AG04450 (cell line): Measurements from ENCODE around the gene OR10J4. TPM values are rescaled to one million over a fixed set of nuclear protein-coding genes. Genes with fewer than 3 reads are reported as not detected.

Source experiments
- CTCF ChIA-PET: fragments of 300-600, 350-600 bp; formaldehyde crosslinking; extraction: SDS; loops from one replicate; lab custom pipeline; 2022; ENCODE audit warnings: antibody characterized with exemption, inconsistent platforms; lab: Charles Lee
- POLR2A ChIA-PET: fragments of 350-600 bp; formaldehyde crosslinking; extraction: SDS; loops from one replicate; lab custom pipeline; 2021; ENCODE audit warnings: antibody characterized with exemption, inconsistent platforms; lab: Yijun Ruan, JAX
- DNase-seq: peaks from one replicate; pipeline ENCODE4 v3.0.0-alpha.2; 2011; ENCODE audit warnings: low read depth, low spot score
- H3K27ac ChIP-seq: one replicate; pipeline ENCODE4 v1.5.1; 2012; ENCODE audit warnings: low read depth, low read length, control low read depth
- H3K27me3 ChIP-seq: one replicate; pipeline ENCODE4 v1.6.0; 2012; ENCODE audit warnings: low read length; ENCODE audit not compliant: control insufficient read depth, insufficient read depth
- H3K4me3 ChIP-seq: 2 replicates; pipeline ENCODE4 v1.5.1; 2011; ENCODE audit warnings: mild to moderate bottlenecking, low read depth, low read length, control low read depth
- H3K9me3 ChIP-seq: 2 replicates; pipeline ENCODE4 v1.5.1; 2012; ENCODE audit warnings: low read length; ENCODE audit not compliant: control insufficient read depth, insufficient read depth
- CTCF ChIP-seq: IDR thresholded peaks from 2 replicates; pipeline ENCODE4 v1.5.1; 2011; ENCODE audit warnings: low read depth, low read length, control low read depth, inconsistent platforms
- polyA minus RNA-seq: library from RNA; depleted of rRNA, polyadenylated mRNA; stranded (reverse); fragments of >200 nt; gene quantifications from 2 replicates; pipeline ENCODE4 v1.2.3, GENCODE V29; 2011; rRNA and poly(A)+ RNA removed
- polyA plus RNA-seq: library from polyadenylated mRNA; depleted of rRNA; stranded (reverse); fragments of >200 nt; gene quantifications from 2 replicates; pipeline ENCODE4 v1.2.3, GENCODE V29; 2011; rRNA removed

Gene OR10J4
- polyA plus RNA-seq (not detected in 2 replicates), polyA minus RNA-seq (not detected in 2 replicates)

- no peak within 1 kb of the TSS for H3K27ac ChIP-seq
- DNase-seq, result no peak
- H3K27me3 ChIP-seq, result no peaks in the 10 kb centered on the region
- TF ChIP-seq CTCF, result no peak
- POLR2A ChIA-PET, result no interaction called here
- H3K4me3 ChIP-seq, result no peak within 1 kb of the TSS
- H3K9me3 ChIP-seq, result peaks cover 3% of the 10 kb centered on the region; the same call in 1 of the 2 replicates
- CTCF ChIA-PET, result no interaction called here
Observed at GRCh38 chr1:159431904-159432303, at the start of gene OR10J4. Gene OR10J4 (plus strand): TSS chr1:159432204.

- Histone ChIP-seq H3K27ac (no peak overlapping the region), H3K4me3 (no peak overlapping the region), H3K27me3 (no peaks in the 10 kb centered on the region), H3K9me3 (peaks cover 3% of the 10 kb centered on the region; the same call in 1 of the 2 replicates)
- ChIA-PET POLR2A (no interaction called here), CTCF (no interaction called here)
- TF ChIP-seq CTCF, result no peak
- no peak for DNase-seq
Observed at GRCh38 chr1:159406821-159407220, 25.2 kb upstream of the OR10J4 start.

- TF ChIP-seq CTCF, result no peak
- ChIA-PET CTCF (no interaction called here), POLR2A (no interaction called here)
- no peak for DNase-seq
- peaks cover 3% of the 10 kb centered on the region; the same call in 1 of the 2 replicates for H3K9me3 ChIP-seq
- H3K4me3 ChIP-seq, result no peak overlapping the region
- no peaks in the 10 kb centered on the region for H3K27me3 ChIP-seq
- H3K27ac ChIP-seq, result no peak overlapping the region
Observed at GRCh38 chr1:159408862-159409400, 23.1 kb upstream of the OR10J4 start.

GRCh38 chr1:159421821-159422220 lies 10.2 kb upstream of the OR10J4 start:
- Histone ChIP-seq H3K4me3 (no peak overlapping the region), H3K27ac (no peak overlapping the region), H3K27me3 (no peaks in the 10 kb centered on the region), H3K9me3 (peaks cover 16% of the 10 kb centered on the region; the same call in 1 of the 2 replicates)
- CTCF ChIA-PET, result no interaction called here
- TF ChIP-seq CTCF, result no peak
- DNase-seq, result no peak
- POLR2A ChIA-PET, result no interaction called here

- no peaks in the 10 kb centered on the region for H3K27me3 ChIP-seq
- ChIA-PET CTCF (no interaction called here), POLR2A (no interaction called here)
- no peak for DNase-seq
- TF ChIP-seq CTCF, result no peak
- peaks cover 3% of the 10 kb centered on the region; the same call in 1 of the 2 replicates for H3K9me3 ChIP-seq
- H3K4me3 ChIP-seq, result no peak overlapping the region
- no peak overlapping the region for H3K27ac ChIP-seq
Observed at GRCh38 chr1:159428536-159428935, 3.5 kb upstream of the OR10J4 start.
